HepG2 (cell line): Measurements from ENCODE around the gene ABCB8. TPM values are rescaled to one million over a fixed set of nuclear protein-coding genes. Genes with fewer than 3 reads are reported as not detected.

Source experiments
- ATRX ChIP-seq: sonication (generic); formaldehyde crosslinking; IDR thresholded peaks from 2 replicates; pipeline ENCODE4 v1.4.0; 2020; ENCODE audit warnings: missing genetic modification reagents, borderline replicate concordance
- ELF1 ChIP-seq: sonication (generic); formaldehyde crosslinking; IDR thresholded peaks from 2 replicates; pipeline ENCODE4 v1.4.0; 2020; ENCODE audit warnings: missing genetic modification reagents
- FOXA3 ChIP-seq: IDR thresholded peaks from 2 replicates; pipeline ENCODE4 v1.6.1; 2016; ENCODE audit warnings: missing genetic modification reagents, missing compliant biosample characterization
- HDAC6 ChIP-seq: fragments of 200-600 bp; sonication (generic); IDR thresholded peaks from 2 replicates; pipeline ENCODE4 v1.7.0; 2017; ENCODE audit warnings: mild to moderate bottlenecking, antibody characterized with exemption, low read length, low read depth
- HIVEP1 ChIP-seq: sonication (generic); formaldehyde crosslinking; IDR thresholded peaks from 2 replicates; pipeline ENCODE4 v1.4.0; 2020; ENCODE audit warnings: mild to moderate bottlenecking, missing genetic modification reagents
- HNRNPLL ChIP-seq: fragments of 200-400 bp; formaldehyde crosslinking; IDR thresholded peaks from 2 replicates; pipeline ENCODE4 v1.6.1; 2017; ENCODE audit warnings: mild to moderate bottlenecking, low read depth, low read length; ENCODE audit not compliant: poor library complexity, severe bottlenecking
- JDP2 ChIP-seq: sonication (generic); formaldehyde crosslinking; IDR thresholded peaks from 2 replicates; pipeline ENCODE4 v1.8.1; 2022; ENCODE audit warnings: missing genetic modification reagents, borderline replicate concordance
- MNT ChIP-seq: fragments of 450-650 bp; IDR thresholded peaks from 2 replicates; pipeline ENCODE4 v1.6.1; 2016
- PAX8 ChIP-seq: sonication (generic); formaldehyde crosslinking; IDR thresholded peaks from 2 replicates; pipeline ENCODE4 v1.8.0; 2022; ENCODE audit warnings: mild to moderate bottlenecking, missing genetic modification reagents, borderline replicate concordance
- PPARG ChIP-seq: conservative IDR thresholded peaks from 2 replicates; pipeline ENCODE4 v1.6.1; 2016; ENCODE audit warnings: missing biosample characterization, missing genetic modification reagents
- SOX13 ChIP-seq, 3 experiments: fragments of 450-650 bp in 1 of 3; sonication (generic) in 1 of 3; formaldehyde crosslinking in 1 of 3; IDR thresholded peaks in 2 of 3; conservative IDR thresholded peaks in 1 of 3; 2 replicates each; pipeline versions ENCODE4 v1.5.0 to v1.6.1; 2016 to 2020; ENCODE audit warnings: antibody characterized with exemption in 1 of 3, mild to moderate bottlenecking in 1 of 3, missing compliant biosample characterization in 1 of 3, missing genetic modification reagents in 1 of 3, moderate library complexity in 1 of 3
- SOX5 ChIP-seq: IDR thresholded peaks from 2 replicates; pipeline ENCODE4 v1.6.1; 2016; ENCODE audit warnings: borderline replicate concordance
- USF2 ChIP-seq, 2 experiments: sonication (generic) in 1 of 2; formaldehyde crosslinking in 1 of 2; IDR thresholded peaks; 2 replicates each; pipeline versions ENCODE4 v1.5.1 to v1.6.1; 2011 to 2020; ENCODE audit warnings: borderline replicate concordance in 1 of 2, low read depth in 1 of 2, low read length in 1 of 2, mild to moderate bottlenecking in 1 of 2, missing genetic modification reagents in 1 of 2, moderate library complexity in 1 of 2
- ZFP41 ChIP-seq: sonication (generic); formaldehyde crosslinking; IDR thresholded peaks from 2 replicates; pipeline ENCODE4 v1.4.0; 2020; ENCODE audit warnings: mild to moderate bottlenecking, missing genetic modification reagents, borderline replicate concordance
- ZFX ChIP-seq: sonication (generic); formaldehyde crosslinking; IDR thresholded peaks from 2 replicates; pipeline ENCODE4 v1.4.0; 2020; ENCODE audit warnings: mild to moderate bottlenecking, low read depth, missing genetic modification reagents, moderate library complexity
- ZNF124 ChIP-seq: sonication (generic); formaldehyde crosslinking; IDR thresholded peaks from 2 replicates; pipeline ENCODE4 v1.4.0; 2020; ENCODE audit warnings: missing genetic modification reagents
- ZNF143 ChIP-seq: sonication (generic); formaldehyde crosslinking; IDR thresholded peaks from 2 replicates; pipeline ENCODE4 v1.4.0; 2020; ENCODE audit warnings: missing genetic modification reagents
- ZNF274 ChIP-seq: sonication (generic); formaldehyde crosslinking; IDR thresholded peaks from 2 replicates; pipeline ENCODE4 v1.5.1; 2020; ENCODE audit warnings: mild to moderate bottlenecking, missing genetic modification reagents
- ZNF331 ChIP-seq: sonication (generic); formaldehyde crosslinking; IDR thresholded peaks from 2 replicates; pipeline ENCODE4 v1.4.0; 2020; ENCODE audit warnings: missing genetic modification reagents
- ZNF790 ChIP-seq: sonication (generic); formaldehyde crosslinking; IDR thresholded peaks from 2 replicates; pipeline ENCODE4 v1.8.0; 2022; ENCODE audit warnings: missing genetic modification reagents, mild to moderate bottlenecking, borderline replicate concordance
- ZNF83 ChIP-seq: sonication (generic); formaldehyde crosslinking; IDR thresholded peaks from 2 replicates; pipeline ENCODE4 v1.4.0; 2020; ENCODE audit warnings: missing genetic modification reagents, mild to moderate bottlenecking, borderline replicate concordance
- polyA plus RNA-seq, 8 experiments: library from polyadenylated mRNA; depleted of rRNA in 3 of 8; stranded (reverse) in 7 of 8; unstranded in 1 of 8; fragments of >200 nt; fragmentation: Illumina TruSeq in 4 of 8; extraction: Trizol in 4 of 8; gene quantifications; 2 replicates each; pipeline versions ENCODE4 v1.2.1 to v1.2.3, GENCODE V29; 2011 to 2016; ENCODE audit warnings: low read depth in 4 of 8, missing spikeins in 1 of 8, mixed read lengths in 1 of 8; ENCODE audit not compliant: insufficient read depth in 1 of 8
- total RNA-seq, 5 experiments: library from RNA; depleted of rRNA; stranded (reverse); fragments of >200 nt; fragmentation: Illumina TruSeq; extraction: Trizol; gene quantifications; 2 replicates each; pipeline ENCODE4 v1.2.3, GENCODE V29; 2016; ENCODE audit warnings: low read depth in 1 of 5

Gene ABCB8
- total and polyA plus RNA-seq, 2 of the 13 experiments (the other 11 are each of a cell fraction or from before 2014, with no cell fraction given): 6.6 to 16.7 TPM

GRCh38 chr7:151062399-151063211, 34.4 kb downstream of the ABCB8 start (continued):
- TF ChIP-seq PAX8 (CRISPR knock-in tag): 0 out of 2 replicates have a peak, but pooled peaks have one; percentile 23
- TF ChIP-seq SOX13 (IDR thresholded peaks at IDR 0.05): no peak
- TF ChIP-seq SOX13 (CRISPR knock-in tag; conservative IDR thresholded peaks at IDR 0.05 in 1 of 2, IDR thresholded peaks at IDR 0.05 in 1 of 2): no peak; a peak in 1 of 4 replicates
- no peak for TF ChIP-seq ZFP41
- TF ChIP-seq ZNF83 (CRISPR knock-in tag): no peak
- peak; percentile 67 for TF ChIP-seq ELF1
- no peak for TF ChIP-seq ZNF331 (CRISPR knock-in tag)
- TF ChIP-seq ATRX: no peak
- no peak for TF ChIP-seq ZNF274
- TF ChIP-seq ZFX (CRISPR knock-in tag): peak; percentile 59; the same call in 1 of the 2 replicates
- TF ChIP-seq ZNF790: no peak
- no peak; the same call in 1 of the 2 replicates for TF ChIP-seq ZNF143 (CRISPR knock-in tag)
- 0 out of 2 replicates have a peak, but pooled peaks have one; percentile 33 for TF ChIP-seq PPARG
- peak; percentile 98 for TF ChIP-seq USF2 (IDR thresholded peaks at IDR 0.05; ENCODE audit: low read depth, low read length)
- TF ChIP-seq USF2 (CRISPR knock-in tag; IDR thresholded peaks at IDR 0.05; ENCODE audit: borderline replicate concordance): peak; percentile 98; the same call in 1 of the 2 replicates
- no peak; the same call in 1 of the 2 replicates for TF ChIP-seq SOX5 (CRISPR knock-in tag)
- peak; percentile 50; the same call in 1 of the 2 replicates for TF ChIP-seq FOXA3 (CRISPR knock-in tag)
- peak; percentile 99 for TF ChIP-seq MNT
- TF ChIP-seq ZNF124 (CRISPR knock-in tag): no peak
- no peak for TF ChIP-seq HNRNPLL
- no peak for TF ChIP-seq HDAC6
- TF ChIP-seq HIVEP1 (CRISPR knock-in tag): peak; percentile 70
- no peak for TF ChIP-seq JDP2 (CRISPR knock-in tag)
